GM21381 (cell line): Measurements from ENCODE around the gene SGMS1.
"Not testable (repeated sequence)": the region's sequence is repeated elsewhere in the genome, so short reads cannot be mapped to it uniquely, and the experiment has no call there.

ENCODE experiments used
- ATAC-seq: cut with Tn5 transposase; IDR thresholded peaks from one replicate; pipeline ENCODE4 v1.9.1; 2021; ENCODE audit warnings: mild to moderate bottlenecking, moderate library complexity; ENCODE audit not compliant: unreplicated experiment

SGMS1 gene

DNA sequence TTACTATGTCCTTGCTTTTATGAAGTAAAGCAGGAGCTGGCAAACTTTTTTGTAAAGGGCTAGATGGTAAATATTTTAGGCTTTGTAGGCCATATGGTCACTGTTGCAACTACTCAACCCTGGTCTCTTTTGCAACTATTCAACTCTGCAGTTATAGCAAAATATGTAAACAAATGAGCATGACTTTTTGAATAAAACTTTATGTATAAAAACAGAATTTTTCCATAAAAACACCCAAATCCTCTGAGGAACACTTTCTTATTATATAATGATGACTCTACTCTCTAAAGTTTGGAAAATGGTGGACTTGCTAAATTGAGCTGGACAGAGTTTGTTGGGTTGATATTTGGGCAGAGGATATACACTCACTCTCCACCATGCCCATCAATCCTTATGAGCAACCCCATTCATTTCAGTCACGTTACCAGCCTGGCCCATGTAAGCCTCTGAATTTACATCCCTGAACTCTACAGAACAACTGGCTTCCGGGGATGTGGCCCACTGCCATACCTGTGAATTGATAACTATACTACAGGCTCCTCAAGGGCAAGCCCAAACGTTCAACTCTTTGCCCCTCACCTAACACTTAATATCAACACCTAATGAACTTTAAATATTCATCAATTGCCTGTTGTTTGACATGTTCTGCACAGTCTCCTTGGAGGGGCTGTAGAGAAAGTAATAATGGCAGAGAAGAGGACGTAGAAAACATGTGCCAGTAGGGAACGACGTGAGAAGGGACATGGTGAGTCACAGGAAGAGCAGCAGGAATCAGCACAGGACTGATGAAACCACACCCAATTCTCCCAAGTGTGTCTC, 37.6 kb downstream of the SGMS1 start:
- no peak for ATAC-seq

DNA sequence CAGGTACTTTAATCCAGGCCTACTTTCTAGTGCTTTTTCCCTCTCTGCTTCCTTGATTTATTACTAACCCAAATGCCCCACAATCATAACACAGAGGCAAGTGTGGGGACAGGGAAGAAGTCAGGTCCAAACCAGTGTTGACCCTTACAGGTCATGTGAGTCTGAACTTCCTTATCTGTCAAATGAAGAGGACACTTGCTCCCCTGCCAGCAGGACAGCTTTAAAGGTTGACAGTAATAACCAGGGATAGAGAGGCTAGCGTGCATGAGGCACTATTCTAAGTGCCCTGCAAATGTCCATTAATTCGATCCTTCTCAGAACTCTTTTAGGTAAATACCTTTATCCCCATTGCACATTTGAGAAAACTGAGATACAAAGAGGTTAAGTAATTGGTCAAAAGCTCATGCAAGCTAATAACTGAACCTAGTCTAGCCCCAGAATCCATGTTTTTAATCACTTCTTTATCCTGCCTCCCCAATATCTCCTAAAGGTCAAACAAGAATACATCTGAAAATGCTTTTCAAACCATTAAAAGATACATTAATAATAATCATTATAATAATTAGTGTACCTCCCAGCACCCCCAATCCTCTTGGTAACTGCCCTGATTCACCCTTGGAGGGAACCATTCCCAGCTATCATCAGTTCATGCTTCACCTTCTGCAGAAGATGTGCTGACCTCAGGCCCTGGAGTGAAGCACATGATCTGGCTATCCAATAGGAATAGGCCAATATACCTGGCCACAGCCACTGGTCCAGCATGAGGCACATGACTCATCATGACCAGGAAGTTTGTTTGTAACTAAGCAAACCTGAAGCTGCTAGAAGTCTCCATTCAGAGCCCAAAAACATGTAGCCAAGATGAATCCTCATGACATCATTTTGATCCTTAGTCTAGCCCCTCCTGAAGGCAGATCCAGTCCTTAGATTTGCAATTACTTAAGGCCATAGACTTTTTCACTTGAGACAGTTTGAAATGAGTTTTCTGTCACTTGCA, 40.7 kb downstream of the SGMS1 start:
- ATAC-seq, result no peak

DNA sequence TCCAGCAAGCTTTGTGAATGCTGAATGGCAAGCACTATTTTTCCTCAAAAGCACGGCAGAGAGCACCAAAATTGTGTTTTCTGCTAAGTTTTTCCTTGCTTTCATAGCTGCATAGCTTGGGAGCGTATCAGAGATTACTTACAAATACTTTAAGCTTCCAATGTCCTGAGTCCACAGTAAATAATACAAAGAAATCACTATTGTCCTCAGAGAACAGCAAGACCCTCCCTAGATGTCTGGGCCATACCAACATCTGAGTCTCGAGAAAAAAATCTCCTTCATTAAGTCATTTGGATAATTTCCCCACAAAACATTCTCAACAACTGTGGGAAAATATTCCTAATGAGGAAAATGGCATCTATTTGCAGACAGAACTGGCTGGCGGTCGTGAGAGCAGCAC, 41.7 kb downstream of the SGMS1 start:
- ATAC-seq, result no peak

DNA sequence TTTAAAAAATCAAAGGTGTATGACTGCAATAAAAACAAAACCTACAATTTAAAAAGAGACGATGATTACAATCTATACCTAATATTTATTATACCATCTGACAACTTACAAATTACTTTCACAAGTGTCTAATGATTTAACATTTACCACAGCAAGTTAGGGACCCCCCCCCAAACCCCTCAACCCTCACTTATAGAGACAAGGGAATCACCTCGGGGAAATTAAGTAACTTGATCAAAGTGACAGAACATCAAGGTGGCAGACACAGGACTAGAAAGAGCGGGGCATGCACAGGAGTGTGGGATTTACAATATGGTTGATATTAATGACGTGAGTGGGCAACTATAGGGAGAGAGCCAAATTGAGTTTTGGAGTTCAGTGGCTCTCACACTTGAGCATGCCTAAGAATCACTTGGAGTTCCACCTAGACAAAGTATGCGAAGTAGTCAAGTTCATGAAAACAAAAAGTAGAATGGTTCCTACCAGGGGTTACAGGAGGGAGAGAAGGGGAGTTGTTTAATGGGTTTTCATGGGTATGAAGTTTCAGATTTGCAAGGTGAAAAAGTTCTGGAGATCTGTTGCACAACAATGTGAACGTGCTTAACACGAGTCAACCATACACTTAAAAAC, 43.4 kb downstream of the SGMS1 start:
- no peak for ATAC-seq

DNA sequence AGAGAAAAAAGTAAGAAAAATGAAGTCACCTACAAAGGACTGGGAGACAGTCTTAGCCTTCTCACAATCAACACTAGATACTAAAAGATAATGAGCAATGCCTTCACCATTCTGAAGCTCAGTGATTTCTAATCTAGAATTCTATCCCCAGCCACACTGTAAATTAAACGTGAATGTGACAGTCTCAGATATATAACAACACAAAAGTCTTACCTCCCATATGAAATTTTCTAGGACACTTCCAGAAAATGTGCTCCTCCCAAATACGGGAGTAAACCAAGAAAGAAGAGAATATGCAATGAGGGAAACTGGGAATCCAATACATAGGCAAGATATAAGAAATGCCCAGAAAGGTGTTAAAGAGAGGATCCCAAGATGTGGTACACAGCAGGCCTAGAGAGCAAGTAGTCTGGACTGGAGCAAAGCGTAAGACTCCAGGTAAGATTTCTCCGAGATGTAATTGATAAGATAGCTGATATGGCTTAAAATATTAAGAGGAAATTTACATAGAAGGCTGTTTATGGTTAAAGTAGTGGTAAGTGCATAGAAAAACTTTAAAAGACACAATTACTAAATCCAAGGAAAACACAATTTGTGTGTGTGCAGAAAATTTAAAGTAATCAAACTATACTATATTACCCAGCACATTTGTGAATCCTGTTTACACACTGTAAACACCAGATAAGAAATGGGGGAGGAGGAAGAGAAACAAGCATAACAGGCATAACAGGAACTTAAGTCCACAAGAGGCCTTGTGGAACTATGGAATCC, 44.1 kb downstream of the SGMS1 start:
- no peak for ATAC-seq

DNA sequence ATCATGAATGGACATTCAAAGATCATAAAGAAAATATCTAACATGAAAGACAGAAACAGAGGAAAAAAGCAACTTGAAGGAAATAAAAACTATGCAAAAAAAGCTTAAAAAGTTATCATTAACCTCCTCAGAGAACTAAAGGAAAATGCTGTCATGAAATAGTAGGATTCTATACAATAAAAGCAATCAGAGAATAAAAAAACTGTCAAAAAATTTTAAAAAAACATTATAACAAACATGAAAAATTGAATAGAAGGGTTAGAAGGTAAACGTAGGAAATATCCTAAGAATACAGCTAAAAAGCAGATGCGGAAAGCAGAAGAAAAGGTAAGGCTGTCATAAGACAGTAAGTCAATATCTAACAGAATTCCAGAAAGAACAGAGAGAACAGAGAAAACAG, 44.8 kb downstream of the SGMS1 start:
- no peak for ATAC-seq

DNA sequence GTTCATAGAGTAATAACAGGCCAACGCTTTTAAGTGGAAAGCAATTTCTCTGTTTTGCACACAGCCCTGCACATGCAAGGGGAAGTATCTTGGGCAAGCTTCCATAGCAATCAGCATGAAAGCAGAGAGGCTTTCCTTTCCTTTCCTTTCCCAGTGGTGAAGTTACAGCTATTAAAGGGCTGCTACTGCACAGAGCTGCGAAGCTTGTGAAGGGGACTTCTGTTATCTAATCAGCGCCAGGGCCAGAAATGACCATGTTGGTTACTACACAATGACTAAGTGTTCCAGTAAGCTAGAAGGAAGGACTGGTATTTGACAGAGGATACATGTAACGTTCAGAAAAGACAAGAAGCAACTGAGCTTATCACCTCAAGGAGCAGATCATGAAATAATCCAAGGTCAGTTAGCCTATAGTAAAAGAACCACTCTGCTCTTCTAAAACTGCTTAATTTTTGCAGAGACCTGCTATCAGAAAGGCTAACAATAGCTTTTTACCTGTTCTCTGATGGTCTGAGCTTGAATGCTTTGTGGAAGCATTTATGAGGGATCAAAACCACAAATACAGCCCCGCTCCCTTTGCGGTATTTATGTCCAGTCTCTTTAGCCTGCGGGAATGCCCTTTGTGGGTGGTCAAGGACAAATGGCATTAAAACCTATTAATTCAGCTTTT, 45.9 kb downstream of the SGMS1 start:
- no peak for ATAC-seq

DNA sequence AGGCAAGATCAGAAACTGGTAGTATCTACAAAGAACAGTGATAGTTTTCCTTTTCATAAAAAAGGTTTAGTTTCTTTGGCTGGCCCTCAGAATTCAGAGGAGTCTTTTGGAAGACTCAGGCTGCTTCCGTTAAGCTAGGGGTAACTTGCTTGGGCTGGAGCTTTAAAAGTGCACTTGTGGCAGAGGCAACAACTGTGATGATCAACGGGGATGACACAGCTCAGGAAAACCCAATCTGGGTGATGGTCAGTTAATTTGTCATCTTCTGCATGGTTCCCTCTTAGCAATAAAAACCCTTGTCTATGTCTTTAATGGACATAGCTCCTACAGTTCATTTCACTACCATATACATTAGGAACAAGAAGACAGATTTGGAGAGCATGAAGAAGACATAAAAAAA, 46.7 kb downstream of the SGMS1 start:
- ATAC-seq, result no peak

DNA sequence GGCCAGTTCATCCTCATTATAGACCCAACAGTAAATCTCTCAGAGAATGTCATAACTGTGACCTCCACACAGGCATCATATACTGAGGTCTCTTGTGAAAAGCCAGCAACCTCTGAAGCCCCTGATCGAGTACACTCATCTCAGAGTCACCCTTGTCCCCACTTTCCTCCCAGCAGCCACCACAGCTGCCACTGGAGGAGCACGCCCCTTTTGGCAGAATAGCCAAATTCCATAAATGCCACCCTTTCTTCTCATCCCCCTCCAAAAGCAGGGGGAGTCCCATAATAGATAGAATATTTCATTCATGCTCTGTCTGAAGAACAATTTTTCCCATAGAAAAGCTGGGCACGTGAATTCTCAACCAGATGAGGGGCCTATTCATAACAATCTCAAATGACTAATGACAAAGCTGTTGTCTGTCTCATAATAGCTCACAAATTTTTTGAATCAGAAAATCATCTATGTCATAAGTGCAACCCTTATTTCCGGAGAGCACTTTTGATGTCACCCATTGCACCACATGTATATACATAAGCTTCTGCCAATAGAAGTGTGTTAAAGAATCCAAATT, 47.4 kb downstream of the SGMS1 start:
- no peak for ATAC-seq

DNA sequence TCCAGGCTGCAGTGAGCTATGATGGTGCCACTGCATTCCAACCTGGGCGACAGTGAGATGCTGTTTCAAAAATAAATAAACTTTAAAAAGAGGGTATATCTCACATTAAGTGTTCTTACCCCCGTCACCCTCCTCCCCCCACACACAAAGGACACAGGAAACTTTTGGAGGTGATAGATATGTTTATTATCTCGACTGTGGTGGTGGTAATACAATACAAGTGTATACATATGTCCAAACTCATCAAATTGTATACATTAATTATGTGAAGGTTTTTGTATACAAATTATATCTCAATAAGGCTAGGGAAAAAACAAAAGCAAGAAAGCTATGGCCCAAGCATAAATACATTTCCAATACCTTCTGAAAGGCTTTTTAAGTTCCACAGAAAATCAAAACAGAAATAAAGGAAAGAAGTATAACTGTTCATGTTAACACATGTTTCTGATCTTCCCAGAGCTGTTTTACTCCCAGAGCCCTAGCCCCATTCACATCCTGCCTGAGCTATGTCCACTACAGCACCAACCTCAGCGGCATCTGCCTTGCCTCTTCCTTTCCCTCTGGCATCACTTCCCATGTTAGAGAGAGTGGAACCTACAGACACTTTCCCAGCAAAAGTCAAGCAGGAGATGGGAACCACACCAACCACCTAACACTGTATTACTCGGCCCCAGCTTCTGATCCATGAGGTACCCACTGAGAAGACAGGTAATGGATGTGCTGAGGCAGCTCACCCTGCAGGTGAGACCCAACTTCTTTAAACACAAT, 48.1 kb downstream of the SGMS1 start:
- ATAC-seq, result no peak

DNA sequence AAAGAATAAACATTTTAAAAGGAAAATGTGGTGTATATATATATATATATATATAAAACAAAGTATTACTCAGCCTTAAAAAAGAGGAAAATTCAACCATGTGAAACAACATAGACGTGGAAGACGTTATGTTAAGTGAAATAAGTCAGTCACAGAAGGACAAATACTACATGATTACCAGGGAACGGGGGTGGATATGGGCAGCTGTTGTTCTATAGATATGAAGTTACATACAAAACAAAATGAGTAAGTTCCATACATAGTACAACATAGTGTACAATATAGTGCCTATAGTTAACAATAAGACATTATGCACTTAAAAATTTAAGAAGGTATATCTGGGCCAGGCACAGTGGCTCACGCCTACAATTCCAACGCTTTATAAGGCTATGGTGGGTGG, 48.8 kb downstream of the SGMS1 start:
- ATAC-seq, result no peak

DNA sequence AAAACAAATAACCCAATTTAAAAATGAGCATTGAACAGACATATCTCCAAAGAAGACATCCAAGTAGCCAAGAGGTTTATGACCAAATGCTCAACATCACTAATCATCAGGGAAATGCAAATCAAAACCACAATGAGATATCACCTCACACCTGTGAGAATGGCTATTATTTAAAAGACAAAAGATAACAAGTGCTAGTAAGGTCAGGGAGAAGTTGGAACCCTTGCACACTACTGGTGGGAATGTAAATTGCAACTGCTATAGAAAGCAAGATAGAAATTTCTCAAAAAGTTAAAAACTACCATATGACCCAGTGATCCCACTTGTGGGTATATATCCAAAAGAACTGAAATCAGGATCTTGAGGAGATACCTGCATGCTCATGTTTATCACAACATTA, 49.5 kb downstream of the SGMS1 start:
- no peak for ATAC-seq

DNA sequence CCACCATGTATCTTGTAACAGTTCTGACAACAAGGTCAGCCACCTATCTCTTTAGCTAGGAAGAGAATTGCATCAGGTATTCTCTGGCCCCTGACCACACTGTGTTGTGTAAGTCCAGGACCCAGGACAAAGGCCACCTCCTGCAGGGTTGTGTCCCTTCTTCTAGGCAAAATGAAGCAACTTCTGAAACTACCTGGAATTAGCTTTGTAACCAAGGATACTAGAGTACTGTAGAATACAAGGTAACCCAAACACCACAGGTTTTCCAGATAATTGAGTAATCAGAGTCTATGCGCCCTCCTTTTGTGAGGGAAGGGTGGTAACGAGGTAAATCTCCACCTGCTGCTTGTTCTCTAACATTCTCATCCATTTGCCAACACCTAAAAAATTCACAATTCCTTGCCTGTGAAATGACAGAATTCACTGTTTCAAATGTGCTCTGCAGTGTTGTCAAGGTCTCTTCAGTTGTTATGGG, 51.7 kb downstream of the SGMS1 start:
- no peak for ATAC-seq

DNA sequence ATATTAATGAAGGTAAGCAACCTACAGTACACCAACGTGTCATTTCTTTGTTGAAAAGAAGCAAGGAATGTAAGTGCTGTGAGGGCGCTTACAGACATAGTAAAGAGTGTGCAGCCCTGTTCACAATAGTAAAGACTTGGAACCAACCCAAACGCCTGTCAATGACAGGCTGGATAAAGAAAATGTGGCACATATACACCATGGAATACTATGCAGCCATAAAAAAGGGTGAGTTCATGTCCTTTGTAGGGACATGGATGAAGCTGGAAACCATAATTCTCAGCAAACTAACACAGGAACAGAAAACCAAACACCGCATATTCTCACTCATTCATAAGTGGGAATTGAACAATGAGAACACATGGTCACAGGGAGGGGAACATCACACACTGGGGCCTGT, 55.0 kb downstream of the SGMS1 start:
- ATAC-seq, result not testable (repeated sequence)

DNA sequence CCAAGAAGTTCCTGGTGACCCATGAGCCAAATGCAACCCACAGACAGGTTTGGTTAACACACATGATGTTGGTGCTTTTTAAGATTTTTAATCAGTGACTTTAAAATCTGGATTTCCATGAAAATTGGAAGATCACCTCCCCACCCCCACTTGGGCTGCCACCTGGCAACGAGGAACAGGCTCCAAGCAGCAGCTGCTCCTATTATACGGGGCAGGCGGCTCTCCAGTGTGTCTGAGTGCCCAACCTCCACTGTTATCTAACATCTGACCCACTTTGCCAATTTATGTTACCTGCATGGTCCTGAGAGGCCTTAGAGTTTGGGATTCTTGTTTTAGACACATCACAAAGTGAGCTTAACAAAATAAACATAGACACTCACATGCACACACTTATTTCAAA, 56.4 kb downstream of the SGMS1 start:
- no peak for ATAC-seq

DNA sequence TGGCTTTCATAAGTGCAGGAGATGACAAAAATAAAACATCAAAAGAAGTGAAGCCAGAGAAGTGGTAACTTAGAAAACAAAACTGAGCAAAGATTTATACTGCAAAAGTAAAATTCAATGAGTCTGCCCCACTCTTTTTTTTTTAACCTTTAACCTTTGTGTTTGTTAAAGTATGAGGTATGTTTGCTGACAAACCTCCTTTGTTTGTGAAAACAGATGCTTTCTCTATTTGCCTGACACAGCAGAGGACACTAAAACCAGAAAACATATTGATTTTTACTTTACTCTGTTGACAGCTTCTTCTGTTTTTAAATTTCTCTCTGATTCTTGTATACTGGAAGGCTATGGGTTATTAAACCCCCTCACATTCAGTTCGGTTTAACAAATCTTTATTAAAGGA, 57.6 kb downstream of the SGMS1 start:
- ATAC-seq, result no peak

DNA sequence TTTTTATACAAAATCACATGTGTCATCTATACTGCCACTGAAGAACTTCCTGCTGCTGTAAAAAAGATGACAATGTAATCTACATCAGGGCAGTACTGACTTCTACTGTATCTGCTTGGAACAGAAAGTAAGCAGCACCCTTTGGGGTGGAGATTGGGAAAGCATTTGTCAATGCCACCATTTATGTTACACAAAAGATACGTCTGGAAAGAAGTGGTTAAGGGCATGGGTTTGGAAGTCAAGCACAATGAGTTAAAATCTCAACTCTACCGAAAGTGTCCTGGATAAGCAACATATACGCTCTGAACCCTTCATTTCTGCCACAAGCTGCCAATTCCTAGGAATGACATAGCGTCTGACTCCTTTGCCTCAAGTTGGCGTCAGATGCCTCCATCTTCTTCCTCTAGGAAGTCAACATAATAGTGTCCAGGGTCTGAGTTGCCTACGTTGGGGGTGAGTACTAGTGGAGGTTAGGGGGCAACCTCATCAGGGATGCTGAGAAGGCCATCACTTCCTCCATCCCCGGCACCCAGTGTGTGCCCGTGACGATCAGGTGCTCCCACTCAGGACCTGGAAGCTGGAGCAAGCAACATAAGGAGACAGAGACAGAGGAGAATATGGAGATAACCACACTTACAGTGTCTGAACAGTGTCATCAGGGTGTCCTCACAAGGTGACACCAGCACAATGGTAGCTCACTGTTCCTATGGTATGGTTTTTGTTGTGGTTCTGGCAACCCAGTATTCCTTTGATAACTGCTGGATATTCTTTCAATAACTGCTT, 58.3 kb downstream of the SGMS1 start:
- no peak for ATAC-seq

DNA sequence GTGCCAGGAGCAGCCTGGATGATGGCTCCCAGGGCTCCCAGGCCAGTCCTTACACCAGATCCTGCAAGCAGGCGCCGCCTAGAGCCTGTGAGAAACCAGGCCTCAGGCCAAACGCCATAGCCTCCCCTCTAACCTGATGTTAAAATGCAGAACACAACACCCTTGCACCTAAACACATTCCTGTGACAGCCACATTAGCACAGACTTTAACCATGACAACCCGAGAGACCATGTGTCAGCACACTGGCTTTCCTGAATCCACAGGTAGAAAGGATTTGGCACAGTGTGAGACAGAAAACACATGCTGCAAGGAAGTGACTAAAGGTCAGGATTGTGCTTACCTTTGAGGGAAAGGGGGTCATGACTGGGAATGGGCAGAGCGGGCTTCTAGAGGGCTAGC, 59.9 kb downstream of the SGMS1 start:
- no peak for ATAC-seq
